Hepatocyte (in vitro differentiated cells): Measurements from ENCODE around the gene NPAS3. TPM values are rescaled to one million over a fixed set of nuclear protein-coding genes. Genes with fewer than 3 reads are reported as not detected.

Source experiments
- DNase-seq: peaks from one replicate; pipeline ENCODE4 v3.0.0-alpha.2; 2016; ENCODE audit warnings: low spot score
- H2AFZ ChIP-seq: fragments of 200-600 bp; sonication (generic); 2 replicates; pipeline ENCODE4 v1.6.0; 2016; ENCODE audit warnings: antibody characterized with exemption, mild to moderate bottlenecking
- H3K27ac ChIP-seq: fragments of 200-600 bp; sonication (generic); 2 replicates; pipeline ENCODE4 v1.5.1; 2016; ENCODE audit warnings: mild to moderate bottlenecking
- H3K27me3 ChIP-seq: fragments of 200-600 bp; sonication (generic); 2 replicates; pipeline ENCODE4 v1.6.1; 2016
- H3K36me3 ChIP-seq: fragments of 200-600 bp; sonication (generic); replicated peaks from 2 replicates; pipeline ENCODE4 v1.5.1; 2016; ENCODE audit warnings: low read depth; ENCODE audit not compliant: insufficient read depth
- H3K4me1 ChIP-seq: fragments of 200-600 bp; sonication (generic); 2 replicates; pipeline ENCODE4 v1.5.1; 2016; ENCODE audit warnings: mild to moderate bottlenecking, moderate library complexity; ENCODE audit not compliant: insufficient read depth
- H3K4me2 ChIP-seq: fragments of 200-600 bp; sonication (generic); 2 replicates; pipeline ENCODE4 v1.6.0; 2016
- H3K4me3 ChIP-seq: fragments of 200-600 bp; sonication (generic); 2 replicates; pipeline ENCODE4 v1.5.1; 2016; ENCODE audit warnings: mild to moderate bottlenecking
- H3K79me2 ChIP-seq: fragments of 200-600 bp; sonication (generic); 2 replicates; pipeline ENCODE4 v1.6.0; 2017; ENCODE audit warnings: mild to moderate bottlenecking
- H3K9me2 ChIP-seq: fragments of 200-600 bp; sonication (generic); replicated peaks from 2 replicates; pipeline ENCODE4 v1.6.0; 2017; ENCODE audit warnings: mild to moderate bottlenecking; ENCODE audit not compliant: insufficient read depth
- H3K9me3 ChIP-seq: fragments of 200-600 bp; sonication (generic); 2 replicates; pipeline ENCODE4 v1.5.1; 2016; ENCODE audit warnings: low read depth, mild to moderate bottlenecking
- H4K20me1 ChIP-seq: fragments of 200-600 bp; sonication (generic); 2 replicates; pipeline ENCODE4 v1.6.0; 2016; ENCODE audit warnings: mild to moderate bottlenecking; ENCODE audit not compliant: insufficient read depth, poor library complexity, severe bottlenecking
- CTCF ChIP-seq: fragments of 200-600 bp; sonication (generic); IDR thresholded peaks from 2 replicates; pipeline ENCODE4 v1.5.1; 2016; ENCODE audit warnings: antibody characterized with exemption, mild to moderate bottlenecking; ENCODE audit not compliant: poor library complexity
- EZH2 ChIP-seq: fragments of 200-600 bp; sonication (generic); IDR thresholded peaks from 2 replicates; pipeline ENCODE4 v1.6.1; 2016; ENCODE audit warnings: antibody characterized with exemption, mild to moderate bottlenecking, borderline replicate concordance
- EZH2phosphoT487 ChIP-seq: fragments of 200-600 bp; sonication (generic); IDR thresholded peaks from one replicate; pipeline ENCODE4 v1.6.1; 2018; ENCODE audit warnings: antibody characterized with exemption, mild to moderate bottlenecking, low read depth, moderate library complexity; ENCODE audit not compliant: unreplicated experiment, severe bottlenecking
- WGBS: methylation state at CpG from one replicate; pipeline ENCODE4 v1.1.6; 2016; ENCODE audit warnings: low lambda C conversion rate; ENCODE audit errors: missing lambda C conversion rate; 5-methylcytosine and 5-hydroxymethylcytosine counted together
- polyA plus RNA-seq: library from polyadenylated mRNA; unstranded; fragments of >200 nt; fragmentation: Nextera tagmentation; extraction: Ambion mirVana; gene quantifications from 2 replicates; pipeline ENCODE4 v1.2.1, GENCODE V29; 2016
- total RNA-seq: library from RNA; depleted of rRNA; stranded (reverse); fragments of >200 nt; gene quantifications from 2 replicates; pipeline ENCODE4 v1.2.3, GENCODE V29; 2014

Gene NPAS3
- total and polyA plus RNA-seq, 2 experiments from 2014 or later: 0.11 to 1.1 TPM

- Histone ChIP-seq H3K36me3 (no peaks in the 10 kb centered on the region), H3K27ac (no peak overlapping the region), H3K9me3 (no peaks in the 10 kb centered on the region), H3K79me2 (no peaks in the 10 kb centered on the region), H3K4me2 (no peak overlapping the region), H3K4me3 (no peak overlapping the region), H3K4me1 (no peaks in the 10 kb centered on the region), H2AFZ (no peak overlapping the region), H3K27me3 (no peaks in the 10 kb centered on the region), H4K20me1 (no peaks in the 10 kb centered on the region), H3K9me2 (no peaks in the 10 kb centered on the region)
- no peak for DNase-seq
- no peak for TF ChIP-seq EZH2phosphoT487
- no peak for TF ChIP-seq CTCF
- TF ChIP-seq EZH2: no peak
- WGBS: 89% methylated on average over 4 of the region's 4 CpGs
Measured at GRCh38 chr14:33014710-33015109, 76.0 kb downstream of the NPAS3 start.

DNA sequence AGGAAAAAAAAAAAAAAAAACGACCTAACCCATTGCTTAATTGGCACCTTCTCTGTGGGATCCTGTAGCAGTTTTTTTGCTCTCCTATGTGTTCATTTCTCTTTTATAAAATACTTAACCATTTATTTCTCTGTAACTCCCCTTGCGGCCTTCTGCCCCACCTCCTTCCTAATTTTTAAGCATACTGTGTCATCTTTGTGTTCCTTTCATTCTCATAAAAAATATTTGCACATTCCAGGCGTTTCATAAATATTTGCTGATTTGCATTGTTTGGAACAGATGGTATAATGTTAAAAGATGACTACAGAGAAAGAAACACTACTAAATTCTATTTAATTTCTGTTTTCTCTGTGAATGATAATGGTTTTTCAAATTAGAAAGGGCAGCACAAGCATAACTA, 77.9 kb downstream of the NPAS3 start:
- Histone ChIP-seq H3K4me2 (no peak overlapping the region), H3K27ac (no peak overlapping the region), H3K79me2 (no peaks in the 10 kb centered on the region), H3K4me1 (no peaks in the 10 kb centered on the region), H3K36me3 (no peaks in the 10 kb centered on the region), H2AFZ (no peak overlapping the region), H3K4me3 (no peak overlapping the region), H4K20me1 (no peaks in the 10 kb centered on the region), H3K9me2 (no peaks in the 10 kb centered on the region), H3K9me3 (no peaks in the 10 kb centered on the region), H3K27me3 (no peaks in the 10 kb centered on the region)
- whole genome bisulfite sequencing: 76% methylated on average over 3 of the region's 3 CpGs
- TF ChIP-seq EZH2: no peak
- TF ChIP-seq CTCF: no peak
- TF ChIP-seq EZH2phosphoT487: no peak
- DNase-seq: no peak

DNA sequence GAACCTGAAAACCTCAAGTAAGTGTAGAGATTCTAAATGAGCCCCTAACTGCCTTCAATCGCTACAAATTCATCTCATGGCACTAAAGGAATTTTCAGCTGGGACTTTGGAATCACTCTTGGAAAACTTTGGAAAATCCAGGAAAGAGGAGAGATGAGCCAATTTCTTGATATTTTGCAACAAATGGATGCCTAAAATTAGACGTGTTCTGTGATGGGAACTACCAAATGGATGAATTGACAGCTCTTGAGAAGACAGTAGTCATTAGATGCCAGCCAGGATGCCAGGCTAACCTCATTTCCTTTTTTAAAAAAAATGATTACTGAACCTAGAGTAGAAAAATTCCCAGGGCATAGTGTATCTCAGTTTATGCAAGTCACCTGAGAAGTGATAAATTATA, 78.3 kb downstream of the NPAS3 start:
- Histone ChIP-seq H3K36me3 (no peaks in the 10 kb centered on the region), H3K79me2 (no peaks in the 10 kb centered on the region), H3K4me2 (no peak overlapping the region), H3K9me3 (no peaks in the 10 kb centered on the region), H3K9me2 (no peaks in the 10 kb centered on the region), H3K27me3 (no peaks in the 10 kb centered on the region), H3K4me1 (no peaks in the 10 kb centered on the region), H2AFZ (no peak overlapping the region), H4K20me1 (no peaks in the 10 kb centered on the region), H3K27ac (no peak overlapping the region), H3K4me3 (no peak overlapping the region)
- WGBS: 81% methylated on average over 2 of the region's 2 CpGs
- no peak for DNase-seq
- TF ChIP-seq EZH2phosphoT487 (no peak), CTCF (no peak), EZH2 (no peak)

DNA sequence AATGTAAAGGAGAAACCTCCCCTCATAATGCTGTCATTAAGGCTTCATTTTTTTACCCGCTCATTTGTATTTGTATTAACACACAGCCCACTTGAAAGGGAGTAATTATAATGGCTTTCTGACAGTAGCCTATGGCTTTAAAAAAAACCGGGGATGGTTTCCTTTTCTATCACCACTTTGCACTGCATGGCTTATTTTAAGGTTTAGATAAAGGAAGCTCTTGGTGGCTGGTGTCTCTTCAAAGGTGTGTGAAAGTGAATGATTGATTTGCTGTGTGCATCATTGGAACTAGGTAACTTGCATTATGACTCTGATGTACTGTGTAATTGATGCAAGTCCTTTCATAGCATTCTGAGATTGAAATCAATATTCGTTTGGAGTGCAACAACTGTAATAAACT, 80.7 kb downstream of the NPAS3 start:
- TF ChIP-seq EZH2: no peak
- TF ChIP-seq EZH2phosphoT487: no peak
- no peak for TF ChIP-seq CTCF
- WGBS: 71% methylated on average over 3 of the region's 3 CpGs
- no peak overlapping the region for H3K4me3 ChIP-seq

More for the DNA sequence above, 80.7 kb downstream of the NPAS3 start:
- DNase-seq: no peak
- Histone ChIP-seq H3K4me2 (no peak overlapping the region), H4K20me1 (no peaks in the 10 kb centered on the region), H3K9me2 (no peaks in the 10 kb centered on the region), H3K27me3 (no peaks in the 10 kb centered on the region), H3K9me3 (no peaks in the 10 kb centered on the region), H2AFZ (no peak overlapping the region), H3K27ac (no peak overlapping the region), H3K79me2 (no peaks in the 10 kb centered on the region), H3K36me3 (no peaks in the 10 kb centered on the region), H3K4me1 (no peaks in the 10 kb centered on the region)
